K562 (cell line): Measurements from ENCODE around the gene GALM. TPM values are rescaled to one million over a fixed set of nuclear protein-coding genes. Genes with fewer than 3 reads are reported as not detected.

ENCODE experiments used
- ATAC-seq: fragments of 200-7000 bp; cut with Tn5 transposase; 3 replicates; pipeline ENCODE4 v1.9.1; 2020; ENCODE audit warnings: moderate library complexity
- BruUV-seq: library from RNA; stranded (reverse); fragments of 400-500 nt; replicated peaks from 2 replicates; lab custom pipeline; 2021; lab: Mats Ljungman, UMichigan
- CTCF ChIA-PET: fragments of 300-600 bp; formaldehyde crosslinking; extraction: SDS; loops from one replicate; lab custom pipeline; 2021; ENCODE audit warnings: low intra/inter-chr PET ratio; lab: Yijun Ruan, JAX
- POLR2A ChIA-PET: fragments of 300-600, 350-650 bp; sonication (Branson Sonifier 250); formaldehyde crosslinking; extraction: SDS; loops from one replicate; lab custom pipeline; 2021; ENCODE audit warnings: antibody characterized with exemption, inconsistent platforms; lab: Yijun Ruan, JAX
- DNase-seq, 4 experiments: peaks; one replicate each; pipeline versions ENCODE4 v3.0.0 to v3.0.0-alpha.2; 2011 to 2018; ENCODE audit warnings: low spot score in 3 of 4, mixed read lengths in 3 of 4; ENCODE audit errors: extremely low read depth in 1 of 4
- FAIRE-seq: peaks from 2 replicates; lab custom pipeline; 2011; peaks lifted over from hg19 to GRCh38; lab: Jason Lieb, UNC
- H2AFZ ChIP-seq: 2 replicates; pipeline ENCODE4 v1.6.0; 2011; ENCODE audit warnings: low read depth, low read length, control low read depth, inconsistent platforms
- H3K27ac ChIP-seq: fragments of 200-600 bp; 3 replicates; pipeline ENCODE4 v1.8.0; 2011; ENCODE audit warnings: low read depth, mild to moderate bottlenecking, control low read depth, inconsistent platforms, low read length, moderate library complexity, mixed read lengths; ENCODE audit errors: extremely low read depth
- H3K27me3 ChIP-seq, 2 experiments: fragments of 300-600 bp in 1 of 2; 2 replicates in 1 of 2; 3 replicates in 1 of 2; pipeline versions ENCODE4 v1.6.0 to v1.8.0; 2011; ENCODE audit warnings: inconsistent platforms in 2 of 2, low read length in 2 of 2, mild to moderate bottlenecking in 1 of 2, mixed read lengths in 1 of 2, moderate library complexity in 1 of 2; ENCODE audit not compliant: control insufficient read depth in 2 of 2, insufficient read depth in 2 of 2
- H3K36me3 ChIP-seq: fragments of 300-600 bp; 3 replicates; pipeline ENCODE4 v1.8.0; 2011; ENCODE audit warnings: mild to moderate bottlenecking, low read length, inconsistent platforms; ENCODE audit not compliant: control insufficient read depth, insufficient read depth
- H3K4me1 ChIP-seq, 2 experiments: fragments of 200-600 bp in 1 of 2; replicated peaks in 1 of 2; 2 replicates in 1 of 2; 3 replicates in 1 of 2; pipeline versions ENCODE4 v1.5.1 to v1.8.0; 2011; ENCODE audit warnings: inconsistent platforms in 2 of 2, low read length in 2 of 2, mild to moderate bottlenecking in 1 of 2, mixed read lengths in 1 of 2, moderate library complexity in 1 of 2; ENCODE audit not compliant: control insufficient read depth in 2 of 2, insufficient read depth in 2 of 2
- H3K4me2 ChIP-seq: 2 replicates; pipeline ENCODE4 v1.6.1; 2011; ENCODE audit warnings: low read length, control low read depth, inconsistent platforms, mixed read lengths; ENCODE audit not compliant: insufficient read depth
- H3K4me3 ChIP-seq: fragments of 200-600 bp; sonication (generic), shearing (Covaris generic); 2 replicates; pipeline ENCODE4 v1.5.1; 2016; ENCODE audit warnings: control low read depth, inconsistent platforms
- H3K79me2 ChIP-seq: fragments of 200-600 bp; 3 replicates; pipeline ENCODE4 v1.8.0; 2011; ENCODE audit warnings: low read length, inconsistent platforms; ENCODE audit not compliant: control insufficient read depth, insufficient read depth
- H3K9ac ChIP-seq, 2 experiments: 2 replicates each; pipeline versions ENCODE4 v1.6.0 to v1.6.1; 2011; ENCODE audit warnings: low read depth in 2 of 2, low read length in 2 of 2, control low read depth in 1 of 2, inconsistent platforms in 1 of 2, mild to moderate bottlenecking in 1 of 2, mixed read lengths in 1 of 2; ENCODE audit not compliant: insufficient read depth in 1 of 2
- H3K9me1 ChIP-seq: one replicate; pipeline ENCODE4 v1.6.0; 2011; ENCODE audit warnings: inconsistent platforms, mild to moderate bottlenecking, low read length, moderate library complexity; ENCODE audit not compliant: control insufficient read depth, insufficient read depth
- H3K9me3 ChIP-seq: replicated peaks from 2 replicates; pipeline ENCODE4 v1.5.1; 2011; ENCODE audit warnings: low read depth, low read length, inconsistent platforms; ENCODE audit not compliant: control insufficient read depth, insufficient read depth
- H4K20me1 ChIP-seq: replicated peaks from 2 replicates; pipeline ENCODE4 v1.6.1; 2011; ENCODE audit warnings: low read length, inconsistent platforms, mixed read lengths; ENCODE audit not compliant: control insufficient read depth, insufficient read depth
- CEBPG ChIP-seq, 3 experiments: fragments of 200-800 bp in 1 of 3; sonication (Bioruptor generic) in 1 of 3; sonication (generic) in 1 of 3; formaldehyde crosslinking in 1 of 3; IDR thresholded peaks in 2 of 3; conservative IDR thresholded peaks in 1 of 3; 2 replicates each; pipeline versions ENCODE4 v1.6.1 to v1.8.0; 2016 to 2022; ENCODE audit warnings: missing compliant biosample characterization in 2 of 3, missing genetic modification characterization in 2 of 3, mild to moderate bottlenecking in 1 of 3, missing genetic modification reagents in 1 of 3
- NR4A1 ChIP-seq, 2 experiments: fragments of 250-450 bp in 1 of 2; fragments of 450-650 bp in 1 of 2; sonication (Bioruptor Pico) in 1 of 2; IDR thresholded peaks; 2 replicates each; pipeline versions ENCODE4 v1.4.0 to v1.6.1; 2016 to 2020; ENCODE audit warnings: mild to moderate bottlenecking in 2 of 2, missing compliant biosample characterization in 1 of 2, missing genetic modification characterization in 1 of 2, moderate library complexity in 1 of 2
- RBBP5 ChIP-seq: fragments of 200-600 bp; sonication (generic); IDR thresholded peaks from 2 replicates; pipeline ENCODE4 v1.6.1; 2012; ENCODE audit warnings: borderline replicate concordance, mild to moderate bottlenecking, low read length, control low read depth, inconsistent platforms; ENCODE audit not compliant: insufficient read depth, poor library complexity, severe bottlenecking
- RBM39 ChIP-seq: fragments of 200-400 bp; formaldehyde crosslinking; optimal IDR thresholded peaks from 2 replicates; pipeline ENCODE3; 2018; ENCODE audit warnings: low read depth, low read length
- TRIM24 ChIP-seq, 2 experiments: fragments of 450-650 bp; IDR thresholded peaks; 2 replicates each; pipeline ENCODE4 v1.6.1; 2016
- TSHZ1 ChIP-seq: fragments of 250-450 bp; sonication (Bioruptor Pico); IDR thresholded peaks from 2 replicates; pipeline ENCODE4 v1.4.0; 2020; ENCODE audit warnings: mild to moderate bottlenecking, moderate library complexity
- ZFX ChIP-seq: sonication (generic); formaldehyde crosslinking; IDR thresholded peaks from 2 replicates; pipeline ENCODE4 v1.8.0; 2022; ENCODE audit warnings: mild to moderate bottlenecking, missing genetic modification reagents, moderate library complexity
- ZNF24 ChIP-seq: fragments of 450-650 bp; IDR thresholded peaks from 2 replicates; pipeline ENCODE4 v1.6.1; 2016
- WGBS: fragments of 100-300 bp; shearing (Covaris generic); methylation state at CpG from one replicate; pipeline ENCODE4 v1.1.6; 2016; ENCODE audit warnings: low coverage, mixed read lengths; ENCODE audit not compliant: insufficient coverage; ENCODE audit errors: missing lambda C conversion rate; 5-methylcytosine and 5-hydroxymethylcytosine counted together
- in situ Hi-C: fragments of 300-500 bp; cut with MboI; formaldehyde crosslinking; loops from 4 replicates; pipeline ENCODE4 v1.15.0; 2018; ENCODE audit warnings: inconsistent platforms, mixed read lengths
- intact Hi-C: fragments of 100-400 bp; cut with micrococcal nuclease; formaldehyde crosslinking; loops from 2 replicates; pipeline ENCODE4 v1.14.2; 2022
- polyA plus RNA-seq, 8 experiments: library from polyadenylated mRNA; depleted of rRNA in 4 of 8; stranded (reverse) in 5 of 8; unstranded in 3 of 8; fragments of >200 nt; fragmentation: Nextera tagmentation in 2 of 8; fragmentation: Illumina TruSeq in 1 of 8; extraction: Ambion mirVana in 2 of 8; extraction: Trizol in 1 of 8; gene quantifications; 2 replicates each; pipeline versions ENCODE4 v1.2.1 to v1.2.3, GENCODE V29; 2011 to 2014; ENCODE audit warnings: inconsistent platforms in 1 of 8, missing spikeins in 1 of 8
- total RNA-seq, 7 experiments: library from RNA; depleted of rRNA in 6 of 7; stranded (reverse); fragments of >200 nt in 6 of 7; fragmentation: Illumina TruSeq in 2 of 7; extraction: Trizol in 2 of 7; gene quantifications; 2 replicates each; pipeline versions ENCODE4 v1.2.1 to v1.2.3, GENCODE V29; 2011 to 2021; ENCODE audit warnings: low replicate concordance in 1 of 7
- TF ChIP-seq, protein P1 (sequence below): fragments of 200-800 bp; sonication (Bioruptor generic); IDR thresholded peaks from 2 replicates; pipeline ENCODE4 v1.6.1; 2017; ENCODE audit warnings: missing genetic modification characterization, missing compliant biosample characterization
- TF ChIP-seq, protein P2 (sequence below): fragments of 450-650 bp; IDR thresholded peaks from 2 replicates; pipeline ENCODE4 v1.6.1; 2016
- TF ChIP-seq, protein P3 (sequence below), 2 experiments: fragments of 450-650 bp in 1 of 2; sonication (generic) in 1 of 2; formaldehyde crosslinking in 1 of 2; IDR thresholded peaks in 1 of 2; conservative IDR thresholded peaks in 1 of 2; 2 replicates each; pipeline versions ENCODE4 v1.6.1 to v1.8.1; 2016 to 2023; ENCODE audit warnings: mild to moderate bottlenecking in 2 of 2, moderate library complexity in 2 of 2, inconsistent platforms in 1 of 2, missing genetic modification reagents in 1 of 2

GALM gene
- total and polyA plus RNA-seq, 9 of the 15 experiments (the other 6 are each of a cell fraction or from before 2014, with no cell fraction given) = 22.1 to 51.7 (median 27.9) TPM

- FAIRE-seq (no peak), ATAC-seq (peak; percentile 77), DNase-seq (peak; percentile 31 to 58 (median 32))
- no peak overlapping the region for H3K4me3 ChIP-seq
- no TSS peak for BruUV-seq
- in situ Hi-C loops (no loop called here), intact Hi-C loops (no loop called here)
- POLR2A ChIA-PET = interaction anchor here (0.6 to 3.4 kb wide), 3 partner anchors 12 to 51 kb away, joined by 3 to 18 read pairs (median 4); partner anchors contain the start of genes GALM and HNRNPLL
- peak overlapping the region; percentile 62 for H3K27ac ChIP-seq
- no peaks in the 10 kb centered on the region for H3K36me3 ChIP-seq
- H3K27me3 ChIP-seq = no peaks in the 10 kb centered on the region
- no peaks in the 10 kb centered on the region for H3K9me3 ChIP-seq
- CTCF ChIA-PET = no interaction called here
- H3K4me1 ChIP-seq = peaks cover 31 to 54% of the 10 kb centered on the region in 2 experiments
- H2AFZ ChIP-seq = peak overlapping the region; percentile 93
- no peaks in the 10 kb centered on the region for H3K9me1 ChIP-seq
- WGBS = 39% methylated on average over 10 of the region's 10 CpGs
- peak overlapping the region; percentile 55 for H3K4me2 ChIP-seq
- H4K20me1 ChIP-seq = no peaks in the 10 kb centered on the region
- H3K9ac ChIP-seq = peak overlapping the region; percentile 32 to 88
- no peaks in the 10 kb centered on the region for H3K79me2 ChIP-seq
- TF ChIP-seq RBBP5 = peak; percentile 43
- TF ChIP-seq, protein P1, sequence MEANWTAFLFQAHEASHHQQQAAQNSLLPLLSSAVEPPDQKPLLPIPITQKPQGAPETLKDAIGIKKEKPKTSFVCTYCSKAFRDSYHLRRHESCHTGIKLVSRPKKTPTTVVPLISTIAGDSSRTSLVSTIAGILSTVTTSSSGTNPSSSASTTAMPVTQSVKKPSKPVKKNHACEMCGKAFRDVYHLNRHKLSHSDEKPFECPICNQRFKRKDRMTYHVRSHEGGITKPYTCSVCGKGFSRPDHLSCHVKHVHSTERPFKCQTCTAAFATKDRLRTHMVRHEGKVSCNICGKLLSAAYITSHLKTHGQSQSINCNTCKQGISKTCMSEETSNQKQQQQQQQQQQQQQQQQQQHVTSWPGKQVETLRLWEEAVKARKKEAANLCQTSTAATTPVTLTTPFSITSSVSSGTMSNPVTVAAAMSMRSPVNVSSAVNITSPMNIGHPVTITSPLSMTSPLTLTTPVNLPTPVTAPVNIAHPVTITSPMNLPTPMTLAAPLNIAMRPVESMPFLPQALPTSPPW (CRISPR knock-in tag) = 0 out of 2 replicates have a peak, but pooled peaks have one; percentile 15
- TF ChIP-seq CEBPG (CRISPR knock-in tag; IDR thresholded peaks at IDR 0.05) = peak; percentile 26; the same call in 1 of the 2 replicates
- no peak; a peak in 1 of 4 replicates for TF ChIP-seq CEBPG (tag; conservative IDR thresholded peaks at IDR 0.05 in 1 of 2, IDR thresholded peaks at IDR 0.05 in 1 of 2)
- TF ChIP-seq TSHZ1 = no peak
- TF ChIP-seq TRIM24 (IDR thresholded peaks at IDR 0.05) = no peak
- peak; percentile 56; the same call in 1 of the 2 replicates for TF ChIP-seq NR4A1 (CRISPR knock-in tag; IDR thresholded peaks at IDR 0.05)
- no peak; the same call in 1 of the 2 replicates for TF ChIP-seq NR4A1 (tag; IDR thresholded peaks at IDR 0.05)
- no peak for TF ChIP-seq RBM39
- TF ChIP-seq ZNF24 = no peak
- TF ChIP-seq, protein P2, sequence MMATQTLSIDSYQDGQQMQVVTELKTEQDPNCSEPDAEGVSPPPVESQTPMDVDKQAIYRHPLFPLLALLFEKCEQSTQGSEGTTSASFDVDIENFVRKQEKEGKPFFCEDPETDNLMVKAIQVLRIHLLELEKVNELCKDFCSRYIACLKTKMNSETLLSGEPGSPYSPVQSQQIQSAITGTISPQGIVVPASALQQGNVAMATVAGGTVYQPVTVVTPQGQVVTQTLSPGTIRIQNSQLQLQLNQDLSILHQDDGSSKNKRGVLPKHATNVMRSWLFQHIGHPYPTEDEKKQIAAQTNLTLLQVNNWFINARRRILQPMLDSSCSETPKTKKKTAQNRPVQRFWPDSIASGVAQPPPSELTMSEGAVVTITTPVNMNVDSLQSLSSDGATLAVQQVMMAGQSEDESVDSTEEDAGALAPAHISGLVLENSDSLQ = peak; percentile 76; the same call in 1 of the 2 replicates
- TF ChIP-seq, protein P3, sequence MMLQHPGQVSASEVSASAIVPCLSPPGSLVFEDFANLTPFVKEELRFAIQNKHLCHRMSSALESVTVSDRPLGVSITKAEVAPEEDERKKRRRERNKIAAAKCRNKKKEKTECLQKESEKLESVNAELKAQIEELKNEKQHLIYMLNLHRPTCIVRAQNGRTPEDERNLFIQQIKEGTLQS (IDR thresholded peaks at IDR 0.05) = peak; percentile 53
- TF ChIP-seq, protein P3 (CRISPR knock-in tag; conservative IDR thresholded peaks at IDR 0.05) = no peak
- peak; percentile 34 for TF ChIP-seq ZFX (CRISPR knock-in tag)
Observed at GRCh38 chr2:38653715-38654527, 12.0 kb upstream of the GALM start.
